H9 (cell line): ENCODE data around the gene CD300LD. TPM values are rescaled to one million over a fixed set of nuclear protein-coding genes. Genes with fewer than 3 reads are reported as not detected.

Experiments used
- DNase-seq: peaks from one replicate; pipeline ENCODE4 v3.0.0-alpha.2; 2017
- H2AFZ ChIP-seq: one replicate; pipeline ENCODE4 v1.6.1; 2013; ENCODE audit warnings: mild to moderate bottlenecking, low read length, control low read depth, moderate library complexity
- H2AK5ac ChIP-seq: 2 replicates; pipeline ENCODE4 v1.6.1; 2013; ENCODE audit warnings: low read length, control low read depth, mixed read lengths; ENCODE audit not compliant: insufficient read length
- H2BK120ac ChIP-seq: one replicate; pipeline ENCODE4 v1.6.1; 2013; ENCODE audit warnings: low read depth, mild to moderate bottlenecking, low read length, control low read depth, inconsistent platforms; ENCODE audit not compliant: poor library complexity, severe bottlenecking
- H2BK12ac ChIP-seq: 2 replicates; pipeline ENCODE4 v1.6.1; 2013; ENCODE audit warnings: low read length, control low read depth, mixed read lengths, low read depth; ENCODE audit not compliant: insufficient read length
- H2BK15ac ChIP-seq: 2 replicates; pipeline ENCODE4 v1.6.1; 2013; ENCODE audit warnings: low read depth, low read length, control low read depth
- H2BK20ac ChIP-seq: one replicate; pipeline ENCODE4 v1.6.1; 2013; ENCODE audit warnings: low read depth, mild to moderate bottlenecking, low read length, control low read depth, inconsistent platforms; ENCODE audit not compliant: poor library complexity, severe bottlenecking
- H2BK5ac ChIP-seq: 2 replicates; pipeline ENCODE4 v1.6.1; 2013; ENCODE audit warnings: low read length, control low read depth, mixed read lengths; ENCODE audit not compliant: insufficient read length
- H3K14ac ChIP-seq: 2 replicates; pipeline ENCODE4 v1.6.1; 2013; ENCODE audit warnings: low read length, control low read depth; ENCODE audit not compliant: insufficient read depth
- H3K18ac ChIP-seq: 2 replicates; pipeline ENCODE4 v1.6.1; 2013; ENCODE audit warnings: low read depth, mild to moderate bottlenecking, mixed read lengths, low read length, control low read depth; ENCODE audit not compliant: insufficient read length
- H3K23ac ChIP-seq: 2 replicates; pipeline ENCODE4 v1.6.1; 2013; ENCODE audit warnings: low read length, control low read depth, mixed read lengths, low read depth; ENCODE audit not compliant: insufficient read length
- H3K23me2 ChIP-seq: 2 replicates; pipeline ENCODE4 v1.6.1; 2013; ENCODE audit warnings: low read depth, mild to moderate bottlenecking, mixed read lengths, low read length, control low read depth; ENCODE audit not compliant: insufficient read length, poor library complexity, severe bottlenecking
- H3K27ac ChIP-seq: 2 replicates; pipeline ENCODE4 v1.5.1; 2013; ENCODE audit warnings: low read length, control low read depth, mixed read lengths, low read depth; ENCODE audit not compliant: insufficient read length
- H3K27me3 ChIP-seq: 2 replicates; pipeline ENCODE4 v1.6.1; 2013; ENCODE audit warnings: low read length, control low read depth, inconsistent platforms; ENCODE audit not compliant: insufficient read depth
- H3K4ac ChIP-seq: 2 replicates; pipeline ENCODE4 v1.6.1; 2013; ENCODE audit warnings: low read depth, mild to moderate bottlenecking, control low read depth, inconsistent platforms, low read length, moderate library complexity
- H3K4me1 ChIP-seq: 2 replicates; pipeline ENCODE4 v1.6.1; 2013; ENCODE audit warnings: low read length, control low read depth, inconsistent platforms; ENCODE audit not compliant: insufficient read depth
- H3K4me2 ChIP-seq: 2 replicates; pipeline ENCODE4 v1.6.1; 2013; ENCODE audit warnings: low read length, control low read depth, mixed read lengths; ENCODE audit not compliant: insufficient read length, insufficient read depth
- H3K56ac ChIP-seq: 2 replicates; pipeline ENCODE4 v1.6.1; 2013; ENCODE audit warnings: low read depth, mild to moderate bottlenecking, mixed read lengths, low read length, control low read depth; ENCODE audit not compliant: insufficient read length
- H3K79me1 ChIP-seq: 2 replicates; pipeline ENCODE4 v1.6.1; 2013; ENCODE audit warnings: low read depth, mild to moderate bottlenecking, moderate library complexity, low read length, control low read depth, inconsistent platforms; ENCODE audit not compliant: insufficient read depth, poor library complexity, severe bottlenecking
- H3K79me2 ChIP-seq: 2 replicates; pipeline ENCODE4 v1.6.1; 2013; ENCODE audit warnings: low read length, control low read depth, inconsistent platforms; ENCODE audit not compliant: insufficient read depth
- H3K9ac ChIP-seq: 2 replicates; pipeline ENCODE4 v1.6.1; 2013; ENCODE audit warnings: low read length, control low read depth, mixed read lengths; ENCODE audit not compliant: insufficient read length; ENCODE audit errors: extremely low read depth
- H3K9me3 ChIP-seq: one replicate; pipeline ENCODE4 v1.6.1; 2013; ENCODE audit warnings: low read depth, low read length, inconsistent platforms; ENCODE audit not compliant: control insufficient read depth
- H3T11ph ChIP-seq: one replicate; pipeline ENCODE4 v1.6.1; 2013; ENCODE audit warnings: mild to moderate bottlenecking, low read length, control low read depth, inconsistent platforms
- H4K20me1 ChIP-seq: one replicate; pipeline ENCODE4 v1.6.1; 2013; ENCODE audit not compliant: control insufficient read depth, insufficient read length, insufficient read depth
- H4K5ac ChIP-seq: 2 replicates; pipeline ENCODE4 v1.6.1; 2013; ENCODE audit warnings: low read depth, mild to moderate bottlenecking, mixed read lengths, low read length, control low read depth; ENCODE audit not compliant: insufficient read length
- H4K8ac ChIP-seq: replicated peaks from 2 replicates; pipeline ENCODE4 v1.6.1; 2013; ENCODE audit warnings: low read length, control low read depth, mixed read lengths, low read depth; ENCODE audit not compliant: insufficient read length
- H4K91ac ChIP-seq: 2 replicates; pipeline ENCODE4 v1.6.1; 2013; ENCODE audit warnings: low read depth, mild to moderate bottlenecking, moderate library complexity, mixed read lengths, low read length, control low read depth; ENCODE audit not compliant: insufficient read length
- H3K27ac Mint-ChIP-seq, 3 experiments: 2 replicates in 2 of 3; 3 replicates in 1 of 3; pipeline ENCODE4 v1.8.0; 2020 to 2021; ENCODE audit warnings: mixed read lengths in 3 of 3, mild to moderate bottlenecking in 1 of 3, moderate library complexity in 1 of 3
- H3K27me3 Mint-ChIP-seq: 2 replicates; pipeline ENCODE4 v1.8.0; 2021; ENCODE audit warnings: low read depth, mild to moderate bottlenecking, moderate library complexity, mixed read lengths
- H3K36me3 Mint-ChIP-seq, 3 experiments: 2 replicates in 2 of 3; 3 replicates in 1 of 3; pipeline ENCODE4 v1.8.0; 2020 to 2021; ENCODE audit warnings: low read depth in 3 of 3, mixed read lengths in 3 of 3; ENCODE audit not compliant: insufficient read depth in 1 of 3
- H3K4me1 Mint-ChIP-seq, 2 experiments: 2 replicates each; pipeline ENCODE4 v1.8.0; 2020; ENCODE audit warnings: mixed read lengths in 2 of 2
- H3K4me3 Mint-ChIP-seq, 2 experiments: 2 replicates in 1 of 2; 3 replicates in 1 of 2; pipeline ENCODE4 v1.8.0; 2020 to 2021; ENCODE audit warnings: mild to moderate bottlenecking in 2 of 2, mixed read lengths in 2 of 2, moderate library complexity in 1 of 2
- H3K9me3 Mint-ChIP-seq, 2 experiments: 2 replicates in 1 of 2; 3 replicates in 1 of 2; pipeline ENCODE4 v1.8.0; 2020; ENCODE audit warnings: mild to moderate bottlenecking in 2 of 2, mixed read lengths in 2 of 2, moderate library complexity in 1 of 2
- CTCF ChIP-seq: fragments of 200-600 bp; sonication (generic); conservative IDR thresholded peaks from 3 replicates; pipeline ENCODE4 v1.8.0; 2021; ENCODE audit warnings: antibody characterized with exemption, mild to moderate bottlenecking
- WGBS: extraction: QIAGEN DNeasy Blood & Tissue Kit; methylation state at CpG from one replicate; pipeline ENCODE4 v1.1.7; 2013; ENCODE audit warnings: missing lambda C conversion rate, low lambda C conversion rate, mixed read lengths; ENCODE audit not compliant: insufficient read length; ENCODE audit errors: extremely low coverage; 5-methylcytosine and 5-hydroxymethylcytosine counted together
- total RNA-seq: library from RNA; stranded (reverse); gene quantifications from 2 replicates; pipeline ENCODE4 v1.2.1, GENCODE V29; 2021

Gene CD300LD
- total RNA-seq, 1 experiment from 2014 or later: not detected

DNA sequence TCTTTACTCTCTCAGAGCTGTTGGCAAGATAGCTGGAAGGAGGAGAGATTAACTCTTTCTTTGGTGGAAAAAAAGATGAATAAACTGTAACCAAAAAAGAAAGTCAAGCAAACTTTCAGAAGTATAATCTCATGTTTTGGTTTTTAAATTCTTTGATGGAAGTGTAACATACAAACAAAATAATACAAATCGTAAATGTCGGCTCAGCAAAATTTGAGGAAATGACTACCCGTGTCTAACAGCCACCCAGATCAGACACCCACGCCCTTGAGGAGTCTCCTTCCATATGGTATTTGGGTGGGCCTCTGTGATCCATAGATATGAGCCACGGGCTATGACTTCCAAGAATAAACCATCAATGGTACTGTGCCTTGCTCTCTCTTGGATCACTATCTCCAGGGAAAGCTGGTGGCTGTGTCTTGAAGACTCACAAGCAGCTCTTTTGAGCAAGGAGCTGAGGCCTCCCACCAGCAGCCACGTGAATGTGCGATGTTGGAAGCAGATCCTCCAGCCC, 36.6 kb downstream of the CD300LD start:
- Histone ChIP-seq H3K9me3 (peaks cover 9% of the 10 kb centered on the region), H3K79me1 (no peaks in the 10 kb centered on the region), H3K23ac (no peak overlapping the region), H2AK5ac (no peak overlapping the region), H3K4me2 (no peak overlapping the region), H2AFZ (no peak overlapping the region), H3K4ac (no peak overlapping the region), H4K91ac (no peak overlapping the region), H2BK20ac (no peak overlapping the region), H4K8ac (no peak overlapping the region), H3K18ac (no peak overlapping the region), H2BK120ac (no peak overlapping the region), H3K9ac (no peak overlapping the region), H4K5ac (no peak overlapping the region), H2BK5ac (no peak overlapping the region), H3K79me2 (no peaks in the 10 kb centered on the region), H3K4me1 (no peaks in the 10 kb centered on the region), H2BK15ac (no peak overlapping the region), H3K27ac (no peak overlapping the region), H3K27me3 (0 out of 2 replicates have a peak, but pooled peaks cover 2% of the 10 kb centered on the region), H3T11ph (no peak overlapping the region), H3K23me2 (no peaks in the 10 kb centered on the region), H2BK12ac (no peak overlapping the region), H3K14ac (no peak overlapping the region), H4K20me1 (no peaks in the 10 kb centered on the region), H3K56ac (no peak overlapping the region)
- peaks cover 45% of the 10 kb centered on the region for H3K27me3 Mint-ChIP-seq
- no peak overlapping the region for H3K4me3 Mint-ChIP-seq
- no peak for TF ChIP-seq CTCF
- no peak for DNase-seq
- H3K9me3 Mint-ChIP-seq: peaks cover 23 to 27% of the 10 kb centered on the region in 2 experiments
- no peak overlapping the region for H3K27ac Mint-ChIP-seq
- H3K36me3 Mint-ChIP-seq: peaks cover 12 to 28% (median 14%) of the 10 kb centered on the region in 3 experiments
- H3K4me1 Mint-ChIP-seq: peaks cover 11 to 12% of the 10 kb centered on the region in 2 experiments
- WGBS: no CpG with 5 or more reads among the region's 7 CpGs
